ENCODE results near the gene TMEM62. TPM values are rescaled to one million over a fixed set of nuclear protein-coding genes. Genes with fewer than 3 reads are reported as not detected.
A peak's percentile ranks its signal among the peaks of the same experiment; 100 is the strongest.

Gene TMEM62
- total and polyA plus RNA-seq, 2 of the 8 experiments (the other 6 are each of a cell fraction or from before 2014, with no cell fraction given) = 2.0 to 4.0 TPM

DNA sequence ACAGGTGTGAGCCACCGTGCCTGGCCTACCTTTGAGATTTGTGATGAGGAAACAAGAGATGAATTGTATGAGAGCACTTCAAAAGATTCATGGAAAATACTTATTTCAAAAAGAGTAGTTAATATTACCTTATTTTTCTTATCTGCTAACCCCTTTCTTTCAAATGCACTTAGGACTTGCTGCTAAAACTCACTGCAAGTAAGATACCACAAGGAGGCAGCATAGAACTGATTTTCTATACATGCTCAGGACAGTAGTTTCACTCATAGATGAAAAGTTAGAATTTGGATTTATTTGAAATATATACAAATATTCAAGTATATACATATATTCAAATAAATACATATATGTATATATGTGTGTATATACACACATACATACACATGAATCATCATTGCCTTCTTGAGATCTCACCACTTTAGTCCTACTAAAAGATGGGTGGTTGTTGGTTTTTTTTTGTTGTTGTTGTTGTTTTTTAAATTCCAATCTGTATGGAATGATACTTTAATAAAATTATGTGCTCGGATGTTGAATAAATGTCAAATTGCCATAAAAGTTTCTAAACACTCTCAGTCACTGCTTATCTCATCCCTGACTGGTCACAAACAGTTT lies 54.3 kb downstream of the TMEM62 start:
- Histone ChIP-seq H4K5ac (ENCODE audit: insufficient read length, low read depth, low read length) (no peak overlapping the region), H2BK120ac (replicated peaks; ENCODE audit: low read depth, low read length) (no peak overlapping the region), H2BK15ac (ENCODE audit: low read length) (no peak overlapping the region), H3K23me2 (ENCODE audit: low read depth, low read length) (peaks cover 7% of the 10 kb centered on the region), H4K8ac (ENCODE audit: extremely low read depth, insufficient read depth, low read length) (no peak overlapping the region), H3K79me1 (ENCODE audit: low read depth, low read length) (no peaks in the 10 kb centered on the region), H2AFZ (ENCODE audit: low read length) (no peak overlapping the region), H2BK20ac (ENCODE audit: low read length) (no peak overlapping the region), H3K79me2 (ENCODE audit: control insufficient read depth in 1 of 2, insufficient read depth in 2 of 2, low read length in 2 of 2) (no peaks in the 10 kb centered on the region), H3K23ac (ENCODE audit: insufficient read length) (no peak overlapping the region), H3K18ac (ENCODE audit: extremely low read depth, low read length) (no peak overlapping the region), H3K27me3 (replicated peaks in 1 of 4; ENCODE audit: control insufficient read depth in 3 of 4, extremely low read depth in 1 of 4, insufficient read depth in 3 of 4, low read length in 3 of 4) (no peaks in the 10 kb centered on the region), H4K20me1 (replicated peaks in 1 of 2; ENCODE audit: control insufficient read depth in 1 of 2, insufficient read depth in 2 of 2, low read length in 2 of 2) (peaks cover 0 to 2% of the 10 kb centered on the region in 2 experiments), H3K14ac (ENCODE audit: insufficient read length) (no peak overlapping the region), H3K4me2 (ENCODE audit: insufficient read depth in 1 of 2, low read depth in 2 of 2, low read length in 2 of 2) (no peak overlapping the region), H3K4me1 (replicated peaks in 1 of 4; ENCODE audit: control insufficient read depth in 3 of 4, insufficient read depth in 4 of 4, low read length in 3 of 4) (peaks cover 4 to 8% (median 5%) of the 10 kb centered on the region in 4 experiments; a peak in 5 of 7 replicates), H2BK5ac (ENCODE audit: low read depth, low read length) (no peak overlapping the region), H3K9ac (replicated peaks in 1 of 4; ENCODE audit: extremely low read depth in 1 of 4, low read depth in 3 of 4, low read length in 3 of 4) (no peak overlapping the region), H3K4ac (replicated peaks; ENCODE audit: insufficient read length, low read depth, low read length) (no peak overlapping the region), H3K4me3 (ENCODE audit: extremely low read depth in 1 of 4, insufficient read depth in 2 of 4, low read depth in 3 of 4, low read length in 4 of 4) (no peak overlapping the region), H2BK12ac (ENCODE audit: low read depth, low read length) (no peak overlapping the region), H4K91ac (replicated peaks; ENCODE audit: insufficient read length, low read length) (no peak overlapping the region), H3K56ac (replicated peaks; ENCODE audit: insufficient read length, low read depth, low read length) (no peak overlapping the region), H3K27ac (ENCODE audit: low read depth, low read length) (no peak overlapping the region), H2AK5ac (ENCODE audit: low read depth, low read length) (no peak overlapping the region), H3K36me3 (ENCODE audit: control insufficient read depth in 2 of 4, insufficient read depth in 4 of 4, low read length in 3 of 4) (peaks cover 0 to 22% (median 4%) of the 10 kb centered on the region in 4 experiments; a peak in 5 of 8 replicates), H3K9me3 (ENCODE audit: insufficient read depth in 2 of 2, low read depth in 1 of 2, low read length in 1 of 2) (no peaks in the 10 kb centered on the region)
- WGBS, 2 experiments (ENCODE audit: extremely low coverage in 1 of 2, insufficient coverage in 1 of 2, insufficient read length in 1 of 2, insufficient replicate concordance in 2 of 2, low coverage in 1 of 2, low lambda C conversion rate in 2 of 2, missing lambda C conversion rate in 1 of 2) = 67% methylated on average over 2 of the region's 2 CpGs; no CpG with 5 or more reads in 1 of the 2 experiments
- ChIA-PET CTCF (ENCODE audit: partially characterized antibody) (interaction anchor here (0.6 to 4.1 kb wide), 5 partner anchors 16 to 108 kb away, joined by 3 to 16 read pairs (median 7); no protein-coding TSS in a partner anchor), POLR2A (ENCODE audit: partially characterized antibody) (no interaction called here)
- FAIRE-seq = no peak
- DNase-seq (ENCODE audit: low read depth in 1 of 2, low spot score in 2 of 2) = no peak
- no peak for TF ChIP-seq KDM5A (IDR thresholded peaks at IDR 0.05; ENCODE audit: low read length)
- TF ChIP-seq, protein P1, sequence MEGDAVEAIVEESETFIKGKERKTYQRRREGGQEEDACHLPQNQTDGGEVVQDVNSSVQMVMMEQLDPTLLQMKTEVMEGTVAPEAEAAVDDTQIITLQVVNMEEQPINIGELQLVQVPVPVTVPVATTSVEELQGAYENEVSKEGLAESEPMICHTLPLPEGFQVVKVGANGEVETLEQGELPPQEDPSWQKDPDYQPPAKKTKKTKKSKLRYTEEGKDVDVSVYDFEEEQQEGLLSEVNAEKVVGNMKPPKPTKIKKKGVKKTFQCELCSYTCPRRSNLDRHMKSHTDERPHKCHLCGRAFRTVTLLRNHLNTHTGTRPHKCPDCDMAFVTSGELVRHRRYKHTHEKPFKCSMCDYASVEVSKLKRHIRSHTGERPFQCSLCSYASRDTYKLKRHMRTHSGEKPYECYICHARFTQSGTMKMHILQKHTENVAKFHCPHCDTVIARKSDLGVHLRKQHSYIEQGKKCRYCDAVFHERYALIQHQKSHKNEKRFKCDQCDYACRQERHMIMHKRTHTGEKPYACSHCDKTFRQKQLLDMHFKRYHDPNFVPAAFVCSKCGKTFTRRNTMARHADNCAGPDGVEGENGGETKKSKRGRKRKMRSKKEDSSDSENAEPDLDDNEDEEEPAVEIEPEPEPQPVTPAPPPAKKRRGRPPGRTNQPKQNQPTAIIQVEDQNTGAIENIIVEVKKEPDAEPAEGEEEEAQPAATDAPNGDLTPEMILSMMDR (IDR thresholded peaks at IDR 0.05; ENCODE audit: control extremely low read depth in 1 of 3, insufficient read depth in 1 of 3, low read depth in 1 of 3, low read length in 3 of 3) = peak in 2 of 3 experiments; percentile 47 to 50; a peak in 2 of 4 replicates
- no peak for TF ChIP-seq TBP (IDR thresholded peaks at IDR 0.05; ENCODE audit: low read depth, low read length)
- no peak for TF ChIP-seq JUN (IDR thresholded peaks at IDR 0.05; ENCODE audit: low read depth, low read length)
- TF ChIP-seq CBX5 (IDR thresholded peaks at IDR 0.05; ENCODE audit: low read depth, low read length) = no peak
- no peak for TF ChIP-seq HDAC2 (IDR thresholded peaks at IDR 0.05; ENCODE audit: borderline replicate concordance in 1 of 2, low read depth in 2 of 2, low read length in 2 of 2)
- TF ChIP-seq, protein P2, sequence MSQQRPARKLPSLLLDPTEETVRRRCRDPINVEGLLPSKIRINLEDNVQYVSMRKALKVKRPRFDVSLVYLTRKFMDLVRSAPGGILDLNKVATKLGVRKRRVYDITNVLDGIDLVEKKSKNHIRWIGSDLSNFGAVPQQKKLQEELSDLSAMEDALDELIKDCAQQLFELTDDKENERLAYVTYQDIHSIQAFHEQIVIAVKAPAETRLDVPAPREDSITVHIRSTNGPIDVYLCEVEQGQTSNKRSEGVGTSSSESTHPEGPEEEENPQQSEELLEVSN (IDR thresholded peaks at IDR 0.05) = no peak
- no peak for TF ChIP-seq FOSL1 (IDR thresholded peaks at IDR 0.05; ENCODE audit: insufficient read depth, low read depth, low read length)
- peak; percentile 63 to 65 for TF ChIP-seq RAD21 (IDR thresholded peaks at IDR 0.05 in 1 of 2, conservative IDR thresholded peaks at IDR 0.05 in 1 of 2; ENCODE audit: low read depth in 2 of 2, low read length in 2 of 2)
